HG03432 (cell line): ENCODE data around the gene ADAMTS2.

ENCODE experiments used
- ATAC-seq: cut with Tn5 transposase; IDR thresholded peaks from one replicate; pipeline ENCODE4 v1.9.1; 2021; ENCODE audit warnings: mild to moderate bottlenecking, moderate library complexity; ENCODE audit not compliant: unreplicated experiment

The ADAMTS2 gene

GRCh38 chr5:179345183-179345432 lies 153 bp downstream of the ADAMTS2 start:
- ATAC-seq, result no peak

- no peak for ATAC-seq
Observed at GRCh38 chr5:179344431-179345182, 654 bp downstream of the ADAMTS2 start.

- ATAC-seq, result no peak
Observed at GRCh38 chr5:179343719-179344430, 1.4 kb downstream of the ADAMTS2 start.

GRCh38 chr5:179343021-179343718 lies 2.1 kb downstream of the ADAMTS2 start:
- ATAC-seq, result no peak

GRCh38 chr5:179342577-179342976 lies 2.7 kb downstream of the ADAMTS2 start:
- no peak for ATAC-seq

GRCh38 chr5:179340465-179340864 lies 4.8 kb downstream of the ADAMTS2 start:
- ATAC-seq, result no peak

- ATAC-seq, result no peak
Observed at GRCh38 chr5:179339996-179340395, 5.3 kb downstream of the ADAMTS2 start.

GRCh38 chr5:179339081-179339480 lies 6.2 kb downstream of the ADAMTS2 start:
- no peak for ATAC-seq

- ATAC-seq, result no peak
Observed at GRCh38 chr5:179337796-179338676, 7.2 kb downstream of the ADAMTS2 start.

- ATAC-seq, result no peak
Observed at GRCh38 chr5:179336871-179337795, 8.1 kb downstream of the ADAMTS2 start.

- no peak for ATAC-seq
Observed at GRCh38 chr5:179336126-179336870, 9.0 kb downstream of the ADAMTS2 start.

GRCh38 chr5:179333796-179334761 lies 11.2 kb downstream of the ADAMTS2 start:
- no peak for ATAC-seq

GRCh38 chr5:179332741-179333290 lies 12.4 kb downstream of the ADAMTS2 start:
- ATAC-seq, result no peak

- ATAC-seq, result no peak
Observed at GRCh38 chr5:179331591-179332375, 13.5 kb downstream of the ADAMTS2 start.

- ATAC-seq, result no peak
Observed at GRCh38 chr5:179330186-179330900, 14.9 kb downstream of the ADAMTS2 start.

GRCh38 chr5:179328291-179328690 lies 17.0 kb downstream of the ADAMTS2 start:
- ATAC-seq, result no peak
